Measurements from ENCODE around the gene ELF4.

- TF ChIP-seq THAP12 (CRISPR knock-in tag; IDR thresholded peaks at IDR 0.05), result no peak
- no peak for TF ChIP-seq FOXP1 (CRISPR knock-in tag; IDR thresholded peaks at IDR 0.05)
- TF ChIP-seq MTA3 (IDR thresholded peaks at IDR 0.05; ENCODE audit: borderline replicate concordance), result no peak
- no peak for TF ChIP-seq HMGXB4 (CRISPR knock-in tag; IDR thresholded peaks at IDR 0.05)
- TF ChIP-seq CTCF (IDR thresholded peaks at IDR 0.05 in 2 of 3, conservative IDR thresholded peaks at IDR 0.05 in 1 of 3; ENCODE audit: insufficient read depth in 2 of 3, low read depth in 1 of 3, low read length in 3 of 3), result no peak
- no peak for TF ChIP-seq MAX (CRISPR knock-in tag; IDR thresholded peaks at IDR 0.05)
- no peak for TF ChIP-seq ZNF592 (IDR thresholded peaks at IDR 0.05)
- no peak for TF ChIP-seq ZNF830 (CRISPR knock-in tag; IDR thresholded peaks at IDR 0.05)
- TF ChIP-seq RNF219 (CRISPR knock-in tag; IDR thresholded peaks at IDR 0.05), result no peak
- TF ChIP-seq FOXM1 (IDR thresholded peaks at IDR 0.05; ENCODE audit: low read depth), result no peak
- TF ChIP-seq FOXM1 (CRISPR knock-in tag; IDR thresholded peaks at IDR 0.05; ENCODE audit: low read depth), result no peak
- no peak for TF ChIP-seq SREBF2 (CRISPR knock-in tag; IDR thresholded peaks at IDR 0.05)
- no peak for TF ChIP-seq ZNF518B (CRISPR knock-in tag; IDR thresholded peaks at IDR 0.05)
- TF ChIP-seq MAFG (tag; conservative IDR thresholded peaks at IDR 0.05), result no peak
Measured at GRCh38 chrX:130145123-130145522, 34.8 kb upstream of the ELF4 start.

All from K562 (cell line).